HCT116 (cell line): ENCODE data around the gene FAM177B.

ENCODE experiments used
- CTCF ChIP-seq, 3 experiments: fragments of 200-600 bp in 1 of 3; sonication (generic) in 1 of 3; IDR thresholded peaks in 2 of 3; conservative IDR thresholded peaks in 1 of 3; 2 replicates each; pipeline ENCODE4 v1.5.1; 2012 to 2017; ENCODE audit warnings: low read depth in 2 of 3, low read length in 2 of 3, antibody characterized with exemption in 1 of 3, borderline replicate concordance in 1 of 3, control low read depth in 1 of 3, mild to moderate bottlenecking in 1 of 3, mixed read lengths in 1 of 3, mixed run types in 1 of 3, moderate library complexity in 1 of 3; ENCODE audit not compliant: insufficient read depth in 1 of 3
- EZH2 ChIP-seq: fragments of 200-600 bp; sonication (generic); IDR thresholded peaks from 2 replicates; pipeline ENCODE4 v1.6.1; 2017; ENCODE audit warnings: antibody characterized with exemption, mixed run types
- EZH2phosphoT487 ChIP-seq: fragments of 200-600 bp; IDR thresholded peaks from 2 replicates; pipeline ENCODE4 v1.6.1; 2018; ENCODE audit warnings: antibody characterized with exemption, borderline replicate concordance
- FOSL1 ChIP-seq: IDR thresholded peaks from 2 replicates; pipeline ENCODE4 v1.6.1; 2012; ENCODE audit warnings: low read depth
- JUND ChIP-seq: IDR thresholded peaks from 2 replicates; pipeline ENCODE4 v1.6.1; 2012
- POLR2A ChIP-seq: IDR thresholded peaks from 2 replicates; pipeline ENCODE4 v1.7.0; 2011; ENCODE audit warnings: borderline replicate concordance; ENCODE audit not compliant: insufficient read depth, insufficient read length; ENCODE audit errors: extremely low read depth
- POLR2AphosphoS5 ChIP-seq: IDR thresholded peaks from 2 replicates; pipeline ENCODE4 v1.6.1; 2011; ENCODE audit warnings: mild to moderate bottlenecking, low read depth, low read length, moderate library complexity
- RAD21 ChIP-seq: IDR thresholded peaks from 2 replicates; pipeline ENCODE4 v1.6.1; 2012; ENCODE audit warnings: low read depth, mild to moderate bottlenecking
- SP1 ChIP-seq: IDR thresholded peaks from 2 replicates; pipeline ENCODE4 v1.6.1; 2012; ENCODE audit warnings: low read depth
- SRF ChIP-seq: IDR thresholded peaks from 2 replicates; pipeline ENCODE4 v1.6.1; 2012; ENCODE audit warnings: low read depth
- TCF7L2 ChIP-seq: IDR thresholded peaks from 2 replicates; pipeline ENCODE4 v1.7.0; 2011; ENCODE audit warnings: borderline replicate concordance, inconsistent platforms; ENCODE audit not compliant: insufficient read depth, insufficient read length; ENCODE audit errors: extremely low read depth
- ZFX ChIP-seq: fragments of 450-650 bp; IDR thresholded peaks from 2 replicates; pipeline ENCODE4 v1.6.1; 2017

- TF ChIP-seq CTCF (IDR thresholded peaks at IDR 0.05 in 2 of 3, conservative IDR thresholded peaks at IDR 0.05 in 1 of 3; ENCODE audit: borderline replicate concordance in 1 of 3, insufficient read depth in 1 of 3, low read depth in 2 of 3, low read length in 2 of 3) (no peak), JUND (no peak), POLR2AphosphoS5 (no peak), RAD21 (no peak), FOSL1 (no peak), EZH2 (no peak), SP1 (no peak), POLR2A (no peak), SRF (no peak), EZH2phosphoT487 (no peak), TCF7L2 (no peak), ZFX (no peak)
Measured at GRCh38 chr1:222781251-222781650, 44.2 kb downstream of the FAM177B start.
